Mesodermal cell (in vitro differentiated cells): ENCODE data around the gene TMEM175.
"Not testable (repeated sequence)": the region's sequence is repeated elsewhere in the genome, so short reads cannot be mapped to it uniquely, and the experiment has no call there.

Source experiments
- H3K27ac ChIP-seq: 2 replicates; pipeline ENCODE4 v1.7.0; 2013; ENCODE audit warnings: mild to moderate bottlenecking, low read depth, low read length, moderate library complexity; ENCODE audit not compliant: severe bottlenecking
- H3K36me3 ChIP-seq: 2 replicates; pipeline ENCODE4 v1.7.1; 2013; ENCODE audit warnings: mild to moderate bottlenecking, low read length, moderate library complexity; ENCODE audit not compliant: control insufficient read depth, insufficient read depth
- H3K4me1 ChIP-seq: one replicate; pipeline ENCODE4 v1.7.1; 2013; ENCODE audit warnings: mild to moderate bottlenecking, low read length; ENCODE audit not compliant: insufficient read depth, control insufficient read depth, poor library complexity, severe bottlenecking
- H3K4me3 ChIP-seq: 2 replicates; pipeline ENCODE4 v1.7.0; 2013; ENCODE audit warnings: low read length, control low read depth, mild to moderate bottlenecking; ENCODE audit not compliant: insufficient read depth, poor library complexity, severe bottlenecking; ENCODE audit errors: extremely low read depth
- H3K9me3 ChIP-seq: 2 replicates; pipeline ENCODE4 v1.7.1; 2013; ENCODE audit warnings: mild to moderate bottlenecking, low read length, moderate library complexity; ENCODE audit not compliant: control insufficient read depth
- WGBS, 2 experiments: methylation state at CpG; one replicate each; pipeline ENCODE4 v1.1.5; 2013; ENCODE audit warnings: missing lambda C conversion rate in 2 of 2; ENCODE audit not compliant: insufficient coverage in 2 of 2; 5-methylcytosine and 5-hydroxymethylcytosine counted together

TMEM175 gene

GRCh38 chr4:974668-975067 lies 42.4 kb downstream of the TMEM175 start:
- Histone ChIP-seq H3K27ac (no peak overlapping the region), H3K4me1 (peaks cover 9% of the 10 kb centered on the region), H3K4me3 (no peak overlapping the region), H3K9me3 (peaks cover 4% of the 10 kb centered on the region), H3K36me3 (no peaks in the 10 kb centered on the region)
- 91% methylated on average over 5 to 9 of the region's 9 CpGs for WGBS, 2 experiments

DNA sequence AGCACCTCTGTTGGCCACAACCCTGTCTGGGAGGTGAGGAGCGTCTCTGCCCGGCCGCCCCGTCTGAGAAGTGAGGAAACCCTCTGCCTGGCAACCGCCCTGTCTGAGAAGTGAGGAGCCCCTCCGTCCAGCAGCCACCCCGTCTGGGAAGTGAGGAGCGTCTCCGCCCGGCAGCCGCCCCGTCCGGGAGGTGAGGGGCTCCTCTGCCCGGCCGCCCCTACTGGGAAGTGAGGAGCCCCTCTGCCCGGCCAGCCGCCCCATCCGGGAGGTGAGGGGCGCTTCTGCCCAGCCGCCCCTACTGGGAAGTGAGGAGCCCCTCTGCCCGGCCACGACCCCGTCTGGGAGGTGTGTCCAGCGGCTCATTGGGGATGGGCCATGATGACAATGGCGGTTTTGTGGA lies 43.8 kb downstream of the TMEM175 start:
- WGBS, 2 experiments, result 100% methylated on average over 3 to 4 of the region's 25 CpGs
- not testable (repeated sequence) for H3K27ac ChIP-seq, H3K4me3 ChIP-seq, H3K9me3 ChIP-seq, H3K36me3 ChIP-seq
- H3K4me1 ChIP-seq, result peaks cover 17% of the 10 kb centered on the region

- no peak overlapping the region for H3K4me3 ChIP-seq
- H3K9me3 ChIP-seq, result peaks cover 1% of the 10 kb centered on the region
- WGBS, 2 experiments, result 48 to 51% methylated on average over 11 to 15 of the region's 20 CpGs
- H3K36me3 ChIP-seq, result no peaks in the 10 kb centered on the region
- H3K27ac ChIP-seq, result peak overlapping the region; percentile 63
- H3K4me1 ChIP-seq, result peaks cover 17% of the 10 kb centered on the region
Measured at GRCh38 chr4:978957-979701, 46.9 kb downstream of the TMEM175 start.

DNA sequence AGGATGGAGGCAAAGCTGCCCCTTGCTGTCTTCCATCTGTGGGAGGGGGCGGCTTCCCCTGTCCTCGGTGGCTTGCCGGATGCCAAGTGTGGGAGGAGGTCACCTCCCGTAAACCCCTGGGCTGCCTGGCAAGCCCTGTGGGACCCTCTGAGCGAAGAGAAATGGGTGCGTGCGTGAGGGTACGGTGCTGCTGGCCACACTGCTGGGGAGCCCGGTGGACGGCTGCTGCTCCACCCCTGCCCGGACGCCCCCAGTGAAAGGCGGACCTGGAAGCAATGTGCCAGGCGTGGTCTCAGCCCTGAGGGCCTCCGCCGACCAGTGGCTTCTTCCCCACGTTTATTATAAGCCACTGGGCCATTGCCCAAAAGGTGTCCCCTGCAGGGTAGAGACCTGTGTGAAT lies 50.0 kb downstream of the TMEM175 start:
- WGBS, 2 experiments, result 93% methylated on average over 17 of the region's 17 CpGs
- Histone ChIP-seq H3K9me3 (no peaks in the 10 kb centered on the region), H3K27ac (no peak overlapping the region), H3K36me3 (no peaks in the 10 kb centered on the region), H3K4me1 (peaks cover 17% of the 10 kb centered on the region), H3K4me3 (no peak overlapping the region)

GRCh38 chr4:982814-983213 lies 50.6 kb downstream of the TMEM175 start:
- Histone ChIP-seq H3K4me1 (peaks cover 17% of the 10 kb centered on the region), H3K36me3 (no peaks in the 10 kb centered on the region), H3K4me3 (no peak overlapping the region), H3K9me3 (no peaks in the 10 kb centered on the region), H3K27ac (no peak overlapping the region)
- 96 to 98% methylated on average over 13 to 15 of the region's 15 CpGs for WGBS, 2 experiments

GRCh38 chr4:984336-985054 lies 52.2 kb downstream of the TMEM175 start:
- H3K4me1 ChIP-seq, result peaks cover 10% of the 10 kb centered on the region
- H3K27ac ChIP-seq, result no peak overlapping the region
- no peak overlapping the region for H3K4me3 ChIP-seq
- WGBS, 2 experiments, result 86 to 88% methylated on average over 11 to 13 of the region's 15 CpGs
- no peaks in the 10 kb centered on the region for H3K9me3 ChIP-seq
- no peaks in the 10 kb centered on the region for H3K36me3 ChIP-seq

GRCh38 chr4:985123-985830 lies 53.0 kb downstream of the TMEM175 start:
- no peak overlapping the region for H3K27ac ChIP-seq
- no peak overlapping the region for H3K4me3 ChIP-seq
- no peaks in the 10 kb centered on the region for H3K36me3 ChIP-seq
- WGBS, 2 experiments, result 11 to 14% methylated on average over 18 of the region's 23 CpGs
- H3K9me3 ChIP-seq, result no peaks in the 10 kb centered on the region
- peaks cover 4% of the 10 kb centered on the region for H3K4me1 ChIP-seq

DNA sequence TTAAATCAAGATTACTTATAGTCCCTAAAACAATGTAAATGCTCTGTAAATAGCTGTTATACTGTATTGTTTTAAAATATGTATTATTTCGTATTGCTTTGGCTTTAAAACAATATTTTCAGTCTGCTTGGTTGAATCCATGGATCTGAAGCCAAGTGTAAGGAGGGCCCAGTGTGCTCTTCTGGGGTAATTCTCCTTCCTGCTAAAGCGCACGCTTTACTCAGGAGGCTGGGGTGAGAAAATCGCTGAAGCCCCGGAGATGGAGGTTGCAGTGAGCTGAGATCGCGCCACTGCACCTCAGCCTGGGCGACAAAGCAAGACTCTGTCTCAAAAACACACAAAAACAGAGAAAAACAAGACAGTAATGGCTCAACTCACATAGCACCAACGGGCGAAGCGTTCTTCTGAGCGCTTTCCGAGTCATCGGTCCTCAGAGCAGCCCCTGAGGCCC lies 54.2 kb downstream of the TMEM175 start:
- WGBS, 2 experiments, result 8 to 22% methylated on average over 10 to 14 of the region's 14 CpGs
- no peaks in the 10 kb centered on the region for H3K9me3 ChIP-seq
- no peaks in the 10 kb centered on the region for H3K4me1 ChIP-seq
- H3K4me3 ChIP-seq, result peak overlapping the region; percentile 49
- no peak overlapping the region for H3K27ac ChIP-seq
- no peaks in the 10 kb centered on the region for H3K36me3 ChIP-seq

DNA sequence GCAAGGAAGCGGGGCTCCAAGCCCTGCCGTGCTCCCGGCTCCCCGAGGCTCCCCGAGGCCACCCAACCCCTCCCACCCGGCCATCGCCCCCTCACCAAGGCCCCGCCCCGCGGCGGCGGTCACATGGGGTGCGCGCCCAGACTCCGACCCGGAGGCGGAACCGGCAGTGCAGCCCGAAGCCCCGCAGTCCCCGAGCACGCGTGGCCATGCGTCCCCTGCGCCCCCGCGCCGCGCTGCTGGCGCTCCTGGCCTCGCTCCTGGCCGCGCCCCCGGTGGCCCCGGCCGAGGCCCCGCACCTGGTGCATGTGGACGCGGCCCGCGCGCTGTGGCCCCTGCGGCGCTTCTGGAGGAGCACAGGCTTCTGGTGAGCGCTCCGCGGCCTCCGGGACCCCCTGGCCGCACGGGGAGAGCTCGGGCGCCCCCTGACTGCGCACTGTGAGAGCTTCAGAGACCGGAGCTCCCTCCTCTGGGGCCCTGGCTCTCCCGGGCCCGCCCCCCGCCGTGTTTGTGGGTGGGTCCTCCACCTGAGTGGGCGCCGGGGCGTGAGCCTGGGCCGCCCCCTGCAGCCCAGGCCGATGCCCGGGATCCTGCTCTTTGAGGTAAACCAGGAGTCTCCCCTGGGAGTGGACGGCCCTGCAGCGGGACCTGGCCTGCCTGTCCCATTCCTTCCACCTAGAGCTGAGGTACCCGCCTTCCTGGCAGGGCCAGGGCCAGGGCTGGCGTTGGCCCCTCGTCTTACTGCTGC lies 54.8 kb downstream of the TMEM175 start, which contains the start of gene IDUA:
Gene IDUA, plus strand, starts transcription at position 166 of the 745 bp plus-strand sequence. Its CDS starts 41 bp downstream, at position 207.
- WGBS, 2 experiments, result 3 to 4% methylated on average over 52 to 65 of the region's 69 CpGs

More for the DNA sequence above, 54.8 kb downstream of the TMEM175 start, which contains the start of gene IDUA:
- Histone ChIP-seq H3K27ac (no peak within 1 kb of the TSS), H3K9me3 (no peaks in the 10 kb centered on the region), H3K36me3 (no peaks in the 10 kb centered on the region), H3K4me1 (no peaks in the 10 kb centered on the region), H3K4me3 (peak within 1 kb of the TSS; percentile 49)
